ENCODE measurements around the gene RABL6. TPM values are rescaled to one million over a fixed set of nuclear protein-coding genes. Genes with fewer than 3 reads are reported as not detected.
"Not testable (repeated sequence)": the region's sequence is repeated elsewhere in the genome, so short reads cannot be mapped to it uniquely, and the experiment has no call there.

Gene RABL6
- 64.7 and 69.4 TPM in 2 replicates for total RNA-seq (2014; rRNA removed; shearing (Covaris generic))

GRCh38 chr9:136807281-136808074 is at the start of gene RABL6:
Gene RABL6, plus strand, starts transcription at chr9:136807948. Its CDS starts 249 bp downstream, at chr9:136808197.
- DNase-seq (ENCODE audit: low read depth) = peak; percentile 91

GRCh38 chr9:136759001-136759400 is 48.7 kb upstream of the RABL6 start:
- DNase-seq (ENCODE audit: low read depth) = no peak

- no peak for DNase-seq (ENCODE audit: low read depth)
These were observed 48.1 kb upstream of the RABL6 start for GRCh38 chr9:136759436-136760325.

GRCh38 chr9:136760424-136760823 is 47.3 kb upstream of the RABL6 start:
- no peak for DNase-seq (ENCODE audit: low read depth)

- DNase-seq (ENCODE audit: low read depth) = peak; percentile 82
These were observed 46.8 kb upstream of the RABL6 start for GRCh38 chr9:136760834-136761544.

- no peak for DNase-seq (ENCODE audit: low read depth)
These were observed 46.2 kb upstream of the RABL6 start for GRCh38 chr9:136761545-136761981.

- DNase-seq (ENCODE audit: low read depth) = no peak
These were observed 45.5 kb upstream of the RABL6 start for GRCh38 chr9:136762221-136762691.

- peak; percentile 83 for DNase-seq (ENCODE audit: low read depth)
These were observed 44.7 kb upstream of the RABL6 start for GRCh38 chr9:136762915-136763648.

- DNase-seq (ENCODE audit: low read depth) = no peak
These were observed 44.1 kb upstream of the RABL6 start for GRCh38 chr9:136763649-136764035.

GRCh38 chr9:136764301-136764891 is 43.4 kb upstream of the RABL6 start, which contains the start of gene LCN15:
Gene LCN15, minus strand, starts transcription at chr9:136764518. Its CDS starts 30 bp downstream, at chr9:136764488.
- DNase-seq (ENCODE audit: low read depth) = no peak

- DNase-seq (ENCODE audit: low read depth) = no peak
These were observed 42.7 kb upstream of the RABL6 start for GRCh38 chr9:136765041-136765440.

GRCh38 chr9:136765745-136766409 is 41.9 kb upstream of the RABL6 start:
- not testable (repeated sequence) for DNase-seq (ENCODE audit: low read depth)

- peak; percentile 73 for DNase-seq (ENCODE audit: low read depth)
These were observed 41.2 kb upstream of the RABL6 start for GRCh38 chr9:136766410-136767120.

GRCh38 chr9:136769710-136770191 is 38.0 kb upstream of the RABL6 start:
- DNase-seq (ENCODE audit: low read depth) = peak; percentile 57

- DNase-seq (ENCODE audit: low read depth) = no peak
These were observed 35.8 kb upstream of the RABL6 start for GRCh38 chr9:136771907-136772415.

- peak; percentile 72 for DNase-seq (ENCODE audit: low read depth)
These were observed 34.2 kb upstream of the RABL6 start for GRCh38 chr9:136773386-136774044.

GRCh38 chr9:136774416-136775045 is 33.2 kb upstream of the RABL6 start:
- no peak for DNase-seq (ENCODE audit: low read depth)

GRCh38 chr9:136775191-136775590 is 32.6 kb upstream of the RABL6 start:
- no peak for DNase-seq (ENCODE audit: low read depth)

Measured in Daoy (cell line).